IMR-90 (cell line): ENCODE results near the gene COX7A1. TPM values are rescaled to one million over a fixed set of nuclear protein-coding genes. Genes with fewer than 3 reads are reported as not detected.
A peak's percentile ranks its signal among the peaks of the same experiment; 100 is the strongest.

Source experiments
- ATAC-seq: fragments of 200-7000 bp; cut with Tn5 transposase; 2 replicates; pipeline ENCODE4 v1.9.1; 2020; ENCODE audit warnings: low read depth, mild to moderate bottlenecking, moderate library complexity
- BruUV-seq: library from RNA; stranded (reverse); fragments of 400-500 nt; replicated peaks from 2 replicates; lab custom pipeline; 2021; lab: Mats Ljungman, UMichigan
- CTCF ChIA-PET: fragments of 300-600 bp; formaldehyde crosslinking; extraction: SDS; loops from one replicate; lab custom pipeline; 2021; ENCODE audit warnings: antibody characterized with exemption; lab: Yijun Ruan, JAX
- POLR2A ChIA-PET: fragments of 300-600 bp; sonication (Branson Sonifier 250); formaldehyde crosslinking; loops from one replicate; lab custom pipeline; 2022; ENCODE audit warnings: antibody characterized with exemption; ENCODE audit not compliant: unreplicated experiment; lab: Charles Lee
- DNase-seq: peaks from one replicate; pipeline ENCODE4 v3.0.0; 2013
- H2AFZ ChIP-seq: replicated peaks from 2 replicates; pipeline ENCODE3; 2013; ENCODE audit warnings: low read length, mild to moderate bottlenecking; ENCODE audit not compliant: poor library complexity
- H2AK5ac ChIP-seq: 2 replicates; pipeline ENCODE4 v1.6.1; 2013; ENCODE audit warnings: low read depth, low read length, inconsistent platforms
- H2AK9ac ChIP-seq: replicated peaks from 2 replicates; pipeline ENCODE3; 2013; ENCODE audit warnings: mild to moderate bottlenecking, low read depth, low read length, moderate library complexity; ENCODE audit not compliant: poor library complexity
- H2BK120ac ChIP-seq: 2 replicates; pipeline ENCODE4 v1.6.1; 2013; ENCODE audit warnings: low read depth, low read length, inconsistent platforms
- H2BK15ac ChIP-seq: 3 replicates; pipeline ENCODE4 v1.6.1; 2013; ENCODE audit warnings: low read depth, low read length, inconsistent platforms
- H2BK20ac ChIP-seq: 2 replicates; pipeline ENCODE4 v1.6.1; 2013; ENCODE audit warnings: low read depth, mild to moderate bottlenecking, inconsistent platforms, low read length, moderate library complexity
- H2BK5ac ChIP-seq: 2 replicates; pipeline ENCODE4 v1.6.1; 2013; ENCODE audit warnings: mild to moderate bottlenecking, low read depth, low read length, inconsistent platforms; ENCODE audit not compliant: poor library complexity, severe bottlenecking
- H3K14ac ChIP-seq: replicated peaks from 2 replicates; pipeline ENCODE4 v1.6.1; 2013; ENCODE audit warnings: low read depth, low read length, inconsistent platforms
- H3K18ac ChIP-seq: 2 replicates; pipeline ENCODE4 v1.6.1; 2013; ENCODE audit warnings: low read depth, low read length, control low read depth
- H3K23ac ChIP-seq: 2 replicates; pipeline ENCODE4 v1.6.1; 2013; ENCODE audit warnings: low read depth, low read length, inconsistent platforms
- H3K27ac ChIP-seq: 2 replicates; pipeline ENCODE4 v1.5.1; 2013; ENCODE audit warnings: mild to moderate bottlenecking, control low read depth, low read length; ENCODE audit not compliant: insufficient read depth
- H3K27me3 ChIP-seq: 2 replicates; pipeline ENCODE4 v1.6.1; 2013; ENCODE audit warnings: low read length; ENCODE audit not compliant: control insufficient read depth, insufficient read depth
- H3K36me3 ChIP-seq: 2 replicates; pipeline ENCODE4 v1.6.1; 2013; ENCODE audit warnings: low read length, mixed read lengths; ENCODE audit not compliant: control insufficient read depth, insufficient read depth
- H3K4ac ChIP-seq: 2 replicates; pipeline ENCODE4 v1.6.1; 2013; ENCODE audit warnings: low read depth, low read length, inconsistent platforms
- H3K4me1 ChIP-seq: 2 replicates; pipeline ENCODE4 v1.6.1; 2013; ENCODE audit warnings: low read length, mixed read lengths; ENCODE audit not compliant: control insufficient read depth, insufficient read depth
- H3K4me2 ChIP-seq: 2 replicates; pipeline ENCODE4 v1.6.1; 2013; ENCODE audit warnings: low read depth, mild to moderate bottlenecking, control low read depth, low read length, moderate library complexity
- H3K4me3 ChIP-seq: 2 replicates; pipeline ENCODE4 v1.5.1; 2013; ENCODE audit warnings: low read depth, mild to moderate bottlenecking, control low read depth, low read length, moderate library complexity; ENCODE audit not compliant: insufficient read depth
- H3K56ac ChIP-seq: 2 replicates; pipeline ENCODE4 v1.6.1; 2013; ENCODE audit warnings: low read length, inconsistent platforms; ENCODE audit not compliant: insufficient read depth; ENCODE audit errors: extremely low read depth
- H3K79me1 ChIP-seq, 2 experiments: 2 replicates each; pipeline ENCODE4 v1.6.1; 2013; ENCODE audit warnings: low read length in 2 of 2, inconsistent platforms in 1 of 2, low read depth in 1 of 2
- H3K9ac ChIP-seq: 2 replicates; pipeline ENCODE4 v1.6.1; 2013; ENCODE audit warnings: low read depth, low read length, control low read depth
- H3K9me1 ChIP-seq: 2 replicates; pipeline ENCODE4 v1.6.1; 2013; ENCODE audit warnings: low read length, inconsistent platforms; ENCODE audit not compliant: insufficient read depth
- H3K9me3 ChIP-seq: 2 replicates; pipeline ENCODE4 v1.6.1; 2013; ENCODE audit warnings: low read length; ENCODE audit not compliant: control insufficient read depth, insufficient read depth
- H4K20me1 ChIP-seq: 2 replicates; pipeline ENCODE4 v1.6.1; 2013; ENCODE audit warnings: low read length, inconsistent platforms; ENCODE audit not compliant: insufficient read depth
- H4K5ac ChIP-seq: 2 replicates; pipeline ENCODE4 v1.6.1; 2013; ENCODE audit warnings: mild to moderate bottlenecking, low read depth, low read length, control low read depth
- H4K8ac ChIP-seq, 2 experiments: 2 replicates each; pipeline ENCODE4 v1.6.1; 2013; ENCODE audit warnings: low read depth in 2 of 2, low read length in 2 of 2, control low read depth in 1 of 2, inconsistent platforms in 1 of 2
- H4K91ac ChIP-seq: 2 replicates; pipeline ENCODE4 v1.6.1; 2013; ENCODE audit warnings: low read depth, low read length, inconsistent platforms; ENCODE audit not compliant: insufficient read depth
- BHLHE40 ChIP-seq: fragments of 150-350 bp; IDR thresholded peaks from 2 replicates; pipeline ENCODE4 v1.6.1; 2016; ENCODE audit warnings: mild to moderate bottlenecking, low read depth, low read length
- CEBPB ChIP-seq: IDR thresholded peaks from 2 replicates; pipeline ENCODE4 v1.6.1; 2012; ENCODE audit warnings: low read depth, low read length, improper control_type of control experiment
- CHD1 ChIP-seq: IDR thresholded peaks from 2 replicates; pipeline ENCODE4 v1.6.1; 2012; ENCODE audit warnings: low read depth, low read length, improper control_type of control experiment
- CTCF ChIP-seq: conservative IDR thresholded peaks from 2 replicates; pipeline ENCODE4 v1.5.1; 2012; ENCODE audit warnings: mild to moderate bottlenecking, low read depth, low read length, improper control_type of control experiment
- ELK1 ChIP-seq: fragments of 150-350 bp; IDR thresholded peaks from 2 replicates; pipeline ENCODE4 v1.6.1; 2016; ENCODE audit warnings: low read depth, mild to moderate bottlenecking, low read length, moderate library complexity, borderline replicate concordance
- FOS ChIP-seq: fragments of 150-350 bp; IDR thresholded peaks from 2 replicates; pipeline ENCODE4 v1.6.1; 2016; ENCODE audit warnings: low read depth, low read length
- MAZ ChIP-seq: IDR thresholded peaks from 2 replicates; pipeline ENCODE4 v1.6.1; 2012; ENCODE audit warnings: low read depth, mild to moderate bottlenecking, low read length, improper control_type of control experiment, moderate library complexity, borderline replicate concordance
- MXI1 ChIP-seq: IDR thresholded peaks from 2 replicates; pipeline ENCODE4 v1.6.1; 2012; ENCODE audit warnings: low read depth, mild to moderate bottlenecking, low read length, moderate library complexity, borderline replicate concordance
- NFE2L2 ChIP-seq: fragments of 150-350 bp; IDR thresholded peaks from 2 replicates; pipeline ENCODE4 v1.6.1; 2016; ENCODE audit warnings: low read depth, mild to moderate bottlenecking, low read length
- POLR2A ChIP-seq: IDR thresholded peaks from 2 replicates; pipeline ENCODE4 v1.6.1; 2012; ENCODE audit warnings: mild to moderate bottlenecking, low read depth, low read length
- RAD21 ChIP-seq: IDR thresholded peaks from 2 replicates; pipeline ENCODE4 v1.6.1; 2012; ENCODE audit warnings: low read length, improper control_type of control experiment
- RCOR1 ChIP-seq: IDR thresholded peaks from 2 replicates; pipeline ENCODE4 v1.6.1; 2012; ENCODE audit warnings: mild to moderate bottlenecking, low read length, improper control_type of control experiment; ENCODE audit not compliant: insufficient replicate concordance
- RFX5 ChIP-seq: IDR thresholded peaks from 2 replicates; pipeline ENCODE4 v1.8.0; 2012; ENCODE audit warnings: low read depth, mild to moderate bottlenecking, low read length, moderate library complexity
- USF2 ChIP-seq: fragments of 150-350 bp; IDR thresholded peaks from 2 replicates; pipeline ENCODE4 v1.6.1; 2017; ENCODE audit warnings: mild to moderate bottlenecking, antibody characterized with exemption, low read length, low read depth
- WGBS, 2 experiments: methylation state at CpG; one replicate each; pipeline versions ENCODE4 v1.1.5 to v1.1.7; 2013; ENCODE audit warnings: missing lambda C conversion rate in 2 of 2; ENCODE audit not compliant: insufficient read length in 1 of 2; ENCODE audit errors: extremely low coverage in 2 of 2; 5-methylcytosine and 5-hydroxymethylcytosine counted together
- dilution Hi-C: fragments of 300-500 bp; cut with HindIII; formaldehyde crosslinking; loops from one replicate; pipeline ENCODE4 v1.14.3; 2018; ENCODE audit warnings: low sequenced_read_pairs; ENCODE audit not compliant: unreplicated experiment
- in situ Hi-C: fragments of 300-500 bp; cut with MboI; formaldehyde crosslinking; loops from 3 replicates; pipeline ENCODE4 v1.14.3; 2019; ENCODE audit warnings: low sequenced_read_pairs, inconsistent platforms, mixed read lengths
- intact Hi-C: fragments of 100-400 bp; cut with micrococcal nuclease; formaldehyde crosslinking; loops from 2 replicates; pipeline ENCODE4 v1.10.0; 2022
- polyA plus RNA-seq, 3 experiments: library from polyadenylated mRNA; depleted of rRNA; stranded (reverse); fragments of >200 nt; gene quantifications; 2 replicates each; pipeline ENCODE4 v1.2.3, GENCODE V29; 2012; ENCODE audit warnings: low replicate concordance in 1 of 3
- total RNA-seq: library from RNA; depleted of rRNA; stranded (reverse); fragments of >200 nt; gene quantifications from 2 replicates; pipeline ENCODE4 v1.2.3, GENCODE V29; 2012

The COX7A1 gene
- total and polyA plus RNA-seq, 2 of the 4 experiments (the other 2 are of a cell fraction), result 0.54 to 6.9 TPM

- Histone ChIP-seq H3K27ac (peak within 1 kb of the TSS; percentile 71), H4K20me1 (peaks cover 10% of the 10 kb centered on the region), H3K4ac (peak within 1 kb of the TSS; percentile 96), H3K14ac (peak within 1 kb of the TSS; percentile 88), H3K4me3 (peak within 1 kb of the TSS; percentile 63), H2BK120ac (peak within 1 kb of the TSS; percentile 79), H2AK5ac (peak within 1 kb of the TSS; percentile 65; the same call in 1 of the 2 replicates), H3K18ac (peak within 1 kb of the TSS; percentile 35; the same call in 1 of the 2 replicates), H3K23ac (peak within 1 kb of the TSS; percentile 62), H3K36me3 (peaks cover 21% of the 10 kb centered on the region), H4K8ac (peak within 1 kb of the TSS; percentile 48 to 97), H2BK15ac (peak within 1 kb of the TSS; percentile 76; the same call in 2 of the 3 replicates), H2BK5ac (peak within 1 kb of the TSS; percentile 83), H3K27me3 (no peaks in the 10 kb centered on the region), H3K9ac (peak within 1 kb of the TSS; percentile 83), H3K4me1 (peaks cover 7% of the 10 kb centered on the region), H4K91ac (peak within 1 kb of the TSS; percentile 84), H2AK9ac (peak within 1 kb of the TSS; percentile 99), H3K9me1 (0 out of 2 replicates have a peak, but pooled peaks cover 6% of the 10 kb centered on the region), H3K79me1 (peaks cover 27 to 60% of the 10 kb centered on the region in 2 experiments), H2AFZ (peak within 1 kb of the TSS; percentile 100), H3K9me3 (no peaks in the 10 kb centered on the region), H4K5ac (peak within 1 kb of the TSS; percentile 65), H2BK20ac (peak within 1 kb of the TSS; percentile 40; the same call in 1 of the 2 replicates), H3K4me2 (peak within 1 kb of the TSS; percentile 94), H3K56ac (peak within 1 kb of the TSS; percentile 82)
- intact Hi-C loops, result loop anchor here (2.0 kb wide), 2 partner anchors 26 to 54 kb away; partner anchors contain the start of gene CAPNS1
- 0% methylated on average over 22 of the region's 60 CpGs; no CpG with 5 or more reads in 1 of the 2 experiments for WGBS, 2 experiments
- ATAC-seq (peak; percentile 93), DNase-seq (peak; percentile 100)
- POLR2A ChIA-PET, result no interaction called here
- dilution Hi-C loops, result no loop called here
- CTCF ChIA-PET, result interaction anchor here (2.3 to 3.5 kb wide), 2 partner anchors 13 to 54 kb away, joined by 6 to 14 read pairs; no protein-coding TSS in a partner anchor
- in situ Hi-C loops, result no loop called here
- BruUV-seq, result no TSS peak
- TF ChIP-seq MAZ (peak; percentile 54; the same call in 1 of the 2 replicates), CTCF (no peak), CHD1 (no peak), BHLHE40 (peak; percentile 93), CEBPB (no peak), MXI1 (peak; percentile 98), POLR2A (peak; percentile 43), ELK1 (no peak), NFE2L2 (no peak), FOS (no peak; the same call in 1 of the 2 replicates), RAD21 (no peak), RCOR1 (no peak), USF2 (peak; percentile 87), RFX5 (no peak)
These were observed 37.4 kb downstream of the COX7A1 start, which contains the start of gene POLR2I for GRCh38 chr19:36114721-36115452. TSS of gene POLR2I (minus strand) at chr19:36114875. CDS start at chr19:36114856, 19 bp downstream.
